HG03108 (cell line): ENCODE data around the gene CACNA1D.
"Not testable (repeated sequence)": the region's sequence is repeated elsewhere in the genome, so short reads cannot be mapped to it uniquely, and the experiment has no call there.

Experiments
- ATAC-seq: cut with Tn5 transposase; IDR thresholded peaks from one replicate; pipeline ENCODE4 v1.9.1; 2021; ENCODE audit warnings: moderate library complexity; ENCODE audit not compliant: unreplicated experiment

Gene CACNA1D

GRCh38 chr3:53570709-53571108 is 76.3 kb downstream of the CACNA1D start:
- no peak for ATAC-seq

- no peak for ATAC-seq
These were observed 76.9 kb downstream of the CACNA1D start for GRCh38 chr3:53571264-53571663.

- ATAC-seq: not testable (repeated sequence)
These were observed 77.8 kb downstream of the CACNA1D start for GRCh38 chr3:53572184-53572583.

- ATAC-seq: no peak
These were observed 83.1 kb downstream of the CACNA1D start for GRCh38 chr3:53577506-53577905.

GRCh38 chr3:53579636-53580035 is 85.2 kb downstream of the CACNA1D start:
- no peak for ATAC-seq

- ATAC-seq: no peak
These were observed 87.3 kb downstream of the CACNA1D start for GRCh38 chr3:53581671-53582070.

GRCh38 chr3:53583161-53583690 is 88.8 kb downstream of the CACNA1D start:
- ATAC-seq: no peak

- ATAC-seq: no peak
These were observed 90.6 kb downstream of the CACNA1D start for GRCh38 chr3:53585049-53585448.

- ATAC-seq: no peak
These were observed 91.2 kb downstream of the CACNA1D start for GRCh38 chr3:53585627-53586026.

GRCh38 chr3:53588122-53588521 is 93.7 kb downstream of the CACNA1D start:
- ATAC-seq: no peak

- no peak for ATAC-seq
These were observed 94.8 kb downstream of the CACNA1D start for GRCh38 chr3:53589201-53589600.

GRCh38 chr3:53589806-53590205 is 95.4 kb downstream of the CACNA1D start:
- no peak for ATAC-seq

- ATAC-seq: no peak
These were observed 96.2 kb downstream of the CACNA1D start for GRCh38 chr3:53590606-53591005.

GRCh38 chr3:53591646-53592045 is 97.2 kb downstream of the CACNA1D start:
- ATAC-seq: no peak

- no peak for ATAC-seq
These were observed 98.5 kb downstream of the CACNA1D start for GRCh38 chr3:53592862-53593261.

GRCh38 chr3:53593611-53594010 is 99.2 kb downstream of the CACNA1D start:
- no peak for ATAC-seq

GRCh38 chr3:53594276-53594675 is 99.9 kb downstream of the CACNA1D start:
- no peak for ATAC-seq

GRCh38 chr3:53595660-53596059 is 101.2 kb downstream of the CACNA1D start:
- no peak for ATAC-seq

GRCh38 chr3:53597136-53597915 is 102.9 kb downstream of the CACNA1D start:
- no peak for ATAC-seq

GRCh38 chr3:53599771-53600170 is 105.4 kb downstream of the CACNA1D start:
- ATAC-seq: no peak

GRCh38 chr3:53602866-53603265 is 108.5 kb downstream of the CACNA1D start:
- ATAC-seq: no peak

GRCh38 chr3:53604232-53604631 is 109.8 kb downstream of the CACNA1D start:
- ATAC-seq: no peak

- ATAC-seq: no peak
These were observed 112.4 kb downstream of the CACNA1D start for GRCh38 chr3:53606793-53607192.
